ENCODE data around the gene VAMP4.

VAMP4 gene

DNA sequence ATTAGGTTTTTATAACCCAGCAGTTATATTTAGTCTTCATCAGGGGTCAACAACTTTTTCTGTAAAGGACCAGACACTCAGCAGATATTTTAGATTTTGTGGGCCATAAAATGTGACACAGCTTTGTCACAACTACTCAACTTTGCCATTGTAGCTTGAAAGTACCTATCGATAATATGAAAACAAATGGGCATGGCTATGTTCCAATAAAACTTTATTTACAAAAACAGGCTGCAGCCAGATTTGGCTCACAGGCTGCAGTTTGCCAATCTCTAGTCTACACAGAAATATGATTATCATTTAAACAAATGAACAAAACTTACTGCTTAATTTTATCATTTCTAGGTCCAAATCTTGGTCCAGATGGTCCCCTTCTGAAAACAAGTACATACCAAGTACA lies 23.0 kb downstream of the VAMP4 start:
- TF ChIP-seq, protein P1, sequence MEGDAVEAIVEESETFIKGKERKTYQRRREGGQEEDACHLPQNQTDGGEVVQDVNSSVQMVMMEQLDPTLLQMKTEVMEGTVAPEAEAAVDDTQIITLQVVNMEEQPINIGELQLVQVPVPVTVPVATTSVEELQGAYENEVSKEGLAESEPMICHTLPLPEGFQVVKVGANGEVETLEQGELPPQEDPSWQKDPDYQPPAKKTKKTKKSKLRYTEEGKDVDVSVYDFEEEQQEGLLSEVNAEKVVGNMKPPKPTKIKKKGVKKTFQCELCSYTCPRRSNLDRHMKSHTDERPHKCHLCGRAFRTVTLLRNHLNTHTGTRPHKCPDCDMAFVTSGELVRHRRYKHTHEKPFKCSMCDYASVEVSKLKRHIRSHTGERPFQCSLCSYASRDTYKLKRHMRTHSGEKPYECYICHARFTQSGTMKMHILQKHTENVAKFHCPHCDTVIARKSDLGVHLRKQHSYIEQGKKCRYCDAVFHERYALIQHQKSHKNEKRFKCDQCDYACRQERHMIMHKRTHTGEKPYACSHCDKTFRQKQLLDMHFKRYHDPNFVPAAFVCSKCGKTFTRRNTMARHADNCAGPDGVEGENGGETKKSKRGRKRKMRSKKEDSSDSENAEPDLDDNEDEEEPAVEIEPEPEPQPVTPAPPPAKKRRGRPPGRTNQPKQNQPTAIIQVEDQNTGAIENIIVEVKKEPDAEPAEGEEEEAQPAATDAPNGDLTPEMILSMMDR (conservative IDR thresholded peaks at IDR 0.05; ENCODE audit: low read length) = no peak
- DNase-seq (ENCODE audit: low read depth) = no peak
- no peak overlapping the region for H3K4me3 ChIP-seq (ENCODE audit: low read length)

DNA sequence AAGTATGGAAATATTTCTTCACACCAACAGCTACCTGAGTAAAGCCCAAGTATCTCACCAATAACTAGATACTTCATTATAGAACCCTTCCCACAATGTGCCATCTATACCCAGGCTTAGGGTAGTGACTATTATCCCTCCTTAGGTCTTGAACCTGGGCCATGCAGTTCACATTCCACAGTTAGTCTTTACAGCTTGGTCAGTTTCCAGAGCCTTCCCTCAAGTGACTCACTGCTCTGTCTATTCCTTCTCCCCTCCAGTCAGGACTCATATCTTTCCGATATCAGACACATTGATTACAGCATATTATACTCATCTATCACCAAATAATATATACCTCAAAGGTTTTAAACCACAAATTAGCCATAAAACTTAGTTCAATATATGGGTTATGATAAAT lies 23.6 kb downstream of the VAMP4 start:
- H3K4me3 ChIP-seq (ENCODE audit: low read length) = no peak overlapping the region
- TF ChIP-seq, protein P1 (conservative IDR thresholded peaks at IDR 0.05; ENCODE audit: low read length) = no peak
- peak; percentile 48 for DNase-seq (ENCODE audit: low read depth)

DNA sequence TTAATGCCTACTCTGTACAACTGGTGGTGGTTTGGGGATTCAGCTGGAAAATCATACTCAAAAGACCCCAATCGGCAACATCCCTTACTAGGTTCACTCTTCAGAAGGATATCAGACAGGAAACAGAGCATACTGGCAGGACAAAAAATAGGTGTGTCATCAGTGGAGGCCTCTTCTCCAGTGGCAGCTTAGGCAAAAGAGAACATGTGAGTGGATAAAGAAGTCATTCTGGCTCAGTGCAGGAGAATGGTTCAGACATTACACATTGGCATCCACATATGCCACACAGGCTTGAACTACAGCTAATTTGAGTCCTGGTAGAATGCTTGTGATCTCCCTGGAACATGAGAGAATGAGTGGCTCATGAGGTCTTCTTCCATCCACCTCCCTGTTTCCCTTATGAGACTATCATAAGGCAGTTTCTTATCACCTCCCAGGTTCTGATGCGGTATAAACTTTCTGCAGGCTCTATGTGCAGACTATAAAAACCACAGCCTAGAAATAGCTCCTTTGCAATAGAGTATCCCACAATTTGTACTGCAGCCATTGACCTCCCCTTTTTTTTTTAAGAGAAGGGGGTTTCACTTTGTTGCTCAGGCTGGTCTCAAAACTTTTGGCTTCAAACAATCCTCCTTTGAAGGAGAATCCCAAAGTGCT lies 24.7 kb downstream of the VAMP4 start:
- TF ChIP-seq, protein P1 (conservative IDR thresholded peaks at IDR 0.05; ENCODE audit: low read length) = no peak
- H3K4me3 ChIP-seq (ENCODE audit: low read length) = no peak overlapping the region
- DNase-seq (ENCODE audit: low read depth) = peak; percentile 27

DNA sequence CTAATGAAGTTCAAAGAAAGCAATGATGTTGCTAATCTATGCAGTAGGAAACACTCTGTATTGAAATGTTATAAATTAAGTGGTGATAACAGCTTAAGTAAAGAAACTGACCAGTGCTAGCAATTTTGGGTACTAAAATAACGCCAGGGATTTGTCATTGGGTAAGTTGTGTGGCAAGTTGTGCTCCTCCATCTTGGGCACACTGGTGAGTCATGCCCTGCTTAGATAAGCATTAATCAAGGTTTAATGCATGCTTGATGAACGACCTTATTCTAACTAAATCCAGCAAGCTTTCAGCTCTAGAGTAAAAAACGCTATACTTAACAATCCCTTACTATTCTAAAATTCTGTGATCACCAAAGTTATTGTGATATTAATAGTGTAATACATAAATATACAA lies 25.2 kb downstream of the VAMP4 start:
- DNase-seq (ENCODE audit: low read depth) = no peak
- H3K4me3 ChIP-seq (ENCODE audit: low read length) = no peak overlapping the region
- TF ChIP-seq, protein P1 (conservative IDR thresholded peaks at IDR 0.05; ENCODE audit: low read length) = no peak

DNA sequence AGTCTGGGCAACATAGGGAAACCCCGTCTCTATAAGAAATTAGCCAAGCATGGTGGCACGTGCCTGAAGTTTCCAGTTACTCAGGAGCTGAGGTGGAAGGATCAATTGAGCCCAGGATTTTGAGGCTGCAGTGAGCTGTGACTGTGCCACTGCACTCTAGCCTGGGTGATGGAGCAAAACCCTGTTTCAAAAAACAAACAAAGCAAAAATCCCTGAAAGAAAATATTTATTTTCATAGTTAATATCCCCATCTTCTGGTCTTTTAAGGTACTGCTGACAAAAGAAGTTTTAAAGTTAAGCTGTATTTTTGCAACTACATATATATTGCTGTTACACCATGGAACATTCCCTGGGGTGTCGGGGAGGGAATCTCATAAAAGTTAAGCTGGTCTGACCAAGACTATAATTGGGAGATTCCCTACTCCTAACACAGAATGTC lies 26.0 kb downstream of the VAMP4 start:
- TF ChIP-seq, protein P1 (conservative IDR thresholded peaks at IDR 0.05; ENCODE audit: low read length) = peak; percentile 62
- DNase-seq (ENCODE audit: low read depth) = peak; percentile 33
- no peak overlapping the region for H3K4me3 ChIP-seq (ENCODE audit: low read length)

DNA sequence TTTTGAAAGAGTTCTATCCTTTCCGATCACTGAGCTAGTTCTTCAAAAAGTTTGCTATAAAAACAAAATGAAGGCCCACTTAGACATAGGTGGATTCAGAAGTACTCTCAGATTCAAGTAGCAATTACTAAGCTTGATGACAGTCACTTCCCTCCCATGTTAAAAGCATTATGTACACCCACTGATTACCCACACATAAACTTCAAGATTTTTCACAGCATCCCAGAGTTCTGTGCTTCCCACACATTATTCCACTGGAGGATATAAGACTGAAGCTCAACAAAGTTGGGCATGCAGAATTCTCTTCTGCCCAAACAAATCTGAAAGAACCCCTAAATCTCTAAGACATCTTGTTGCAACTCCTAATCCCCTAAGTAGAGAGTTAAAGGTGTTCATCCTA lies 29.5 kb downstream of the VAMP4 start:
- no peak for DNase-seq (ENCODE audit: low read depth)
- TF ChIP-seq, protein P1 (conservative IDR thresholded peaks at IDR 0.05; ENCODE audit: low read length) = no peak
- H3K4me3 ChIP-seq (ENCODE audit: low read length) = no peak overlapping the region

DNA sequence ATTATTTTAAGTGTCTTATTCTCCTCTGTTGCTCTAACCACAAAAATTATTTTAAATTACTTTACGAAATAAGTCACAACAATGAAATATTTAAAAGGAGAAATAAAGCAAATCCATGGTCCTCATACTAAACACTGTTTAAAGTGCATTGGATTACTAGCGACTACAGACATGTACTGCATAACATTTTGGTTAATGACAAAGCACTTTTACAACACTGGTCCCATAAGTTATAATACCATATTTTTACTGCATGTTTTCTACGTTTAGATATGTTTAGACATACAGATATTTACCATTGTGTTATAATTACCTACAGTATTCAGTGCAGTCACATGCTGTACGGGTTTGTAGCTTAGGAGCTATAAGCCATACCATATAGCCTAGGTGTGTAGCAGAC lies 30.2 kb downstream of the VAMP4 start:
- no peak for DNase-seq (ENCODE audit: low read depth)

More for the DNA sequence above, 30.2 kb downstream of the VAMP4 start:
- TF ChIP-seq, protein P1 (conservative IDR thresholded peaks at IDR 0.05; ENCODE audit: low read length) = no peak
- no peak overlapping the region for H3K4me3 ChIP-seq (ENCODE audit: low read length)
